Measurements from ENCODE around the gene GLUD1. TPM values are rescaled to one million over a fixed set of nuclear protein-coding genes. Genes with fewer than 3 reads are reported as not detected.
A peak's percentile ranks its signal among the peaks of the same experiment; 100 is the strongest.
"Not testable (repeated sequence)": the region's sequence is repeated elsewhere in the genome, so short reads cannot be mapped to it uniquely, and the experiment has no call there.

Gene GLUD1
- 100 to 1,000 TPM; 200 to 262 (median 230) TPM for total RNA-seq

GRCh38 chr10:87094373-87095235 lies at the start of gene GLUD1, which contains the start of gene SHLD2:
TSS of gene GLUD1 (minus strand) at chr10:87094843. CDS start at chr10:87094769, 74 bp downstream.
TSS of gene SHLD2 (plus strand) at chr10:87095206. CDS start at chr10:87151355, 56,149 bp downstream.
- TF ChIP-seq POLR2A (IDR thresholded peaks at IDR 0.05) = peak in 1 of 2 donors; percentile 54
- no peak for TF ChIP-seq CTCF (IDR thresholded peaks at IDR 0.05)
- intact Hi-C loops (cut with DNase I; ENCODE audit: low total_unique reads) = loop anchor here (5.0 kb wide), 1 partner anchor 122 kb away; no protein-coding TSS in a partner anchor
- H3K4me3 ChIP-seq (ENCODE audit: low read depth, poor library complexity, severe bottlenecking) = peak within 1 kb of the TSS; percentile 81
- DNase-seq (ENCODE audit: low spot score in 2 of 2) = peak; percentile 90 to 98
- WGBS, 2 donors = 3 to 8% methylated on average over 6 to 12 of the region's 111 CpGs

DNA sequence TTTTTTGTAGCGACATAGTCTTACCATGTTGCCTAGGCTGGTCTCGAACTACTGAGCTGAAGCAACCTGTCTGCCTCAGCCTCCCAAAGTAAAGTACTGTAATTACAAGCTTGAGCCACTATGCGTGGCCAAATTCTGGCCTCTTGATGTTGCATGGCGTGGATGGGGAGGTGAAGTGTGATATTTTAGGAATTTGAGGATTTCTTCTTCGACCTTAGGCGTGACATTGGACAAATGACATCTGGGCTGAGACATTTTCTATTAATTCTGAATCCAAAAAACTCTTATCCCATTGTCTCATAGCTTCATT lies 48.4 kb upstream of the GLUD1 start:
- H3K4me3 ChIP-seq (ENCODE audit: low read depth, poor library complexity, severe bottlenecking); DNase-seq (ENCODE audit: low spot score in 2 of 2); intact Hi-C loops (cut with DNase I; ENCODE audit: low total_unique reads): not testable (repeated sequence)
- WGBS, 2 donors = 81 to 83% methylated on average over 6 of the region's 6 CpGs

GRCh38 chr10:87142230-87143108 lies 47.8 kb upstream of the GLUD1 start:
- DNase-seq (ENCODE audit: low spot score in 2 of 2) = peak in 1 of 2 donors; percentile 41
- H3K4me3 ChIP-seq (ENCODE audit: low read depth, poor library complexity, severe bottlenecking) = not testable (repeated sequence)
- 30 to 37% methylated on average over 5 of the region's 5 CpGs for WGBS, 2 donors

DNA sequence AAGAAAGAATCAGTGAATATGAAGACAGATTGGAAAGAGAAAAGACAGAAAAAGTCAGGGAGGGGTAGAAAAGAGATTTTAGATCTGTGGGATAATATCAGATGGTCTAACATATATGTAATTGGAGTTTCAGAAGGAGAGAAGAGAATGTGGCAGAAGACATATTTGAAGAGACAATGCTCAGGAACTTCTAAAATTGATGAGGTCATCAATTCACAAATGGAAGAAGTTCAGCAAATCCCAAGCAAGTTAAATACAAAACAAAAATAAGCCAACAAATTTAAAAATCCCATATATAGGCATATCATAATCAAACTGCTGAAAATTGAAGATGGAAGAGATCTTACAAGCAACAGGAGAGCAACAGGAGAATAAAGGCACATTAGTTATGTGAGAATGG lies 42.8 kb upstream of the GLUD1 start:
- H3K4me3 ChIP-seq (ENCODE audit: low read depth, poor library complexity, severe bottlenecking); DNase-seq (ENCODE audit: low spot score in 2 of 2); intact Hi-C loops (cut with DNase I; ENCODE audit: low total_unique reads): not testable (repeated sequence)

More at GRCh38 chr10:87142230-87143108, 47.8 kb upstream of the GLUD1 start:
- intact Hi-C loops (cut with DNase I; ENCODE audit: low total_unique reads) = not testable (repeated sequence)

DNA sequence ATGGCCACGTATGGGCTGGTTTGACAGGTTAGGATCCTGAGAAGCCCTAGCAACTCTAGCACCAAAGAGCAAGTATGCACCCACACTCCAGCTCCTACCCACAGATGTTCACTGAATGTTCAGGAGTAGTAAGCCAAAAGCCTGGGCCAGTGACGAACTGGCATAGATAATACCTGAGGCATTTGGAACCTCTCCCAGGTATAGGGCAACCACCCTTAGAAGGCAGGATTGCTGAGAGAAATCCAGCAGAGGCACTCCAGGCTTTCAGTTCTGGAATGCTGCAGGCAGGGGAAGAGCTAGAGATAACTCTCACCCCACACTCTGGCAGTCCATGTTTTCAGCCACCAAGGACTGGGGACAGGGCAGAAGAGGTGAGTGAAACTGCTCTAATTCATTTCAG lies 39.8 kb upstream of the GLUD1 start:
- intact Hi-C loops (cut with DNase I; ENCODE audit: low total_unique reads); H3K4me3 ChIP-seq (ENCODE audit: low read depth, poor library complexity, severe bottlenecking): not testable (repeated sequence)
- peak in 1 of 2 donors; percentile 23 for DNase-seq (ENCODE audit: low spot score in 2 of 2)
- WGBS, 2 donors = 50 to 70% methylated on average over 2 of the region's 2 CpGs

DNA sequence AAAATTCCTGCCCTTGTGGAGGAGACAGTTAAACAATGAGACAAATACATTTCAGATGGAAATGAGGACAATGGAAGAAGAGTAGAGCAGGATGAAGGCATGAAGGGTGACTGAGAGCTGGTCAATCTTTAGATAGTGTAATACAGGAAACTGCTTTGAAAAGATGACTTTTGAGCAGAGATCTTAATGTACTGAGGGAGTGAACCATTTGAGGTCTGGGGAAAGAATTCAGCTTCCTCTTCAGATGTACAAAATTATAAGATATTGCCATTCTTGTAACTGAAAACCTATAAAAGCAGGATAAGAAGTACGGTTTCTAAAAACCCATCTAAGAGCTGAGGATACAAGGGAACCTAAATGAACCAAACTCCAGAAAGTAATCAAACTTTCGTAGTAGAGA lies 39.3 kb upstream of the GLUD1 start:
- intact Hi-C loops (cut with DNase I; ENCODE audit: low total_unique reads); DNase-seq (ENCODE audit: low spot score in 2 of 2); H3K4me3 ChIP-seq (ENCODE audit: low read depth, poor library complexity, severe bottlenecking): not testable (repeated sequence)
- WGBS, 2 donors = 61 to 85% methylated on average over 2 of the region's 2 CpGs

GRCh38 chr10:87132176-87132575 lies 37.5 kb upstream of the GLUD1 start:
- H3K4me3 ChIP-seq (ENCODE audit: low read depth, poor library complexity, severe bottlenecking); intact Hi-C loops (cut with DNase I; ENCODE audit: low total_unique reads): not testable (repeated sequence)
- DNase-seq (ENCODE audit: low spot score in 2 of 2) = peak in 1 of 2 donors; percentile 42

- 68 to 91% methylated on average over 3 of the region's 3 CpGs for WGBS, 2 donors
- intact Hi-C loops (cut with DNase I; ENCODE audit: low total_unique reads); DNase-seq (ENCODE audit: low spot score in 2 of 2); H3K4me3 ChIP-seq (ENCODE audit: low read depth, poor library complexity, severe bottlenecking): not testable (repeated sequence)
Measured at GRCh38 chr10:87127607-87128156, 33.0 kb upstream of the GLUD1 start.

DNA sequence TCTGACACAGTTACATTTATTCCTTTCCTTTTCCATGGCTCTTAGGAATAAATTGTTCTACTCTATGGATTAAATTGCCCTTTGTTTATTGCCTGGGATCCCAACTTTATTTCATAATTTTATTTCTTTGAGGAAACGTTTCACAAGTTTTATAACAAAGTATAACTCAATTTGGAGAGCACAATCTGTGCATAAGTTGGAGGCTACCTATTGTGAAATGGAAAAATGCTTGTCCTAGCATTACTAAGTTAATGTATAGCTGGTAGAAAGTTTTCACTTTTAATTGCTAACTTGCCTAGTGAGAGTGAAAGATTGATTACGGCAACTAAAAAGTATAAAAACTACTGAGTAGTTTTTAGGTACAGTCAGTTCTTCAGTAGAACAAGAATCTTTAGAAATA lies 32.4 kb upstream of the GLUD1 start:
- intact Hi-C loops (cut with DNase I; ENCODE audit: low total_unique reads); H3K4me3 ChIP-seq (ENCODE audit: low read depth, poor library complexity, severe bottlenecking); DNase-seq (ENCODE audit: low spot score in 2 of 2): not testable (repeated sequence)
- 60 to 65% methylated on average over 2 of the region's 2 CpGs for WGBS, 2 donors

DNA sequence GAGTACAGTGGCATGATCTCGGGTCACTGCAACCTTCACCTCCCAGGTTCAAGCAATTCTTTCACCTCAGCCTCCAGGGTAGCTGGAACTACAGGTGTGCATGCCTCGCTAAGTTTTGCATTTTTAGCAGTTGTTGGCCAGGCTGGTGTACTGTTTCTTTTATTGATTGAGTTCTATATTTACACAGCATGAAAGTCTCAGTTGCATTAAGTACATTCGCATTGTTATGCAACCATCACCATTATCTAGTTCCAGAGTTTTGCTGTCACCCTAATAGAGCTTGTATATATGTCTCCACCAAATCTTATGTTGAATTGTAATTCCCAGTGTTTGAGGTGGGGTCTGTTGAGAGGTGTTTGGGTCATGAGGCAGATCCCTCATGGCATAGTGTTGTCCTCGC lies 28.7 kb upstream of the GLUD1 start:
- H3K4me3 ChIP-seq (ENCODE audit: low read depth, poor library complexity, severe bottlenecking); intact Hi-C loops (cut with DNase I; ENCODE audit: low total_unique reads); DNase-seq (ENCODE audit: low spot score in 2 of 2): not testable (repeated sequence)
- 75 to 88% methylated on average over 2 to 3 of the region's 4 CpGs for WGBS, 2 donors

DNA sequence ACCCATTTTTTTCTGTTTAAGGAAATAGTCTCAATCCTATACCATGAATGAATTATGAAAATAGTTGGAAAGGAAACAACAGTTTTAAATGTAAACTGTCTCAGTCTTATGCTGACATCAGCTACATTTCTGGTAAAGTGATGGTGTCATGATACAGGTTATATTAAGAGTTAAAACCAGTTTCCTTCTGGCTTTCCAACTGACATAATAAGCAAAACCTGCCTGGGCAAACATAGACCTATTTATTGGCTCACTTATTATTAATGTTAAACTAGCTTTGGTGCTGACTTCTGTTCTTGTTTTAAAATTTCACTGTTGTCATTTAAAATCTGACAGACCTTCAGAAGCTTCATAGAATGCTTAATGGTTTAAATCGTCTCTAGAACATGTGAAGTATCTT lies 24.4 kb upstream of the GLUD1 start:
- H3K4me3 ChIP-seq (ENCODE audit: low read depth, poor library complexity, severe bottlenecking); intact Hi-C loops (cut with DNase I; ENCODE audit: low total_unique reads); DNase-seq (ENCODE audit: low spot score in 2 of 2): not testable (repeated sequence)
- WGBS, 2 donors = 19 to 36% methylated on average over 1 of the region's 1 CpG

GRCh38 chr10:87118122-87118521 lies 23.5 kb upstream of the GLUD1 start:
- H3K4me3 ChIP-seq (ENCODE audit: low read depth, poor library complexity, severe bottlenecking); intact Hi-C loops (cut with DNase I; ENCODE audit: low total_unique reads); DNase-seq (ENCODE audit: low spot score in 2 of 2): not testable (repeated sequence)
- WGBS, 2 donors = 88% methylated on average over 1 of the region's 1 CpG; no CpG with 5 or more reads in 1 of the 2 donors
